ENCODE measurements around the gene CDH6.

CDH6 gene

GRCh38 chr5:31204958-31205357, 11.5 kb downstream of the CDH6 start:
- no peak for DNase-seq (ENCODE audit: low read depth)

- DNase-seq (ENCODE audit: low read depth) = no peak
Observed at GRCh38 chr5:31208043-31208442, 14.6 kb downstream of the CDH6 start.

- no peak for DNase-seq (ENCODE audit: low read depth)
Observed at GRCh38 chr5:31209334-31209733, 15.8 kb downstream of the CDH6 start.

GRCh38 chr5:31211098-31211497, 17.6 kb downstream of the CDH6 start:
- DNase-seq (ENCODE audit: low read depth) = no peak

- DNase-seq (ENCODE audit: low read depth) = no peak
Observed at GRCh38 chr5:31213257-31213656, 19.8 kb downstream of the CDH6 start.

GRCh38 chr5:31213705-31214121, 20.2 kb downstream of the CDH6 start:
- no peak for DNase-seq (ENCODE audit: low read depth)

- DNase-seq (ENCODE audit: low read depth) = no peak
Observed at GRCh38 chr5:31214229-31214628, 20.7 kb downstream of the CDH6 start.

DNA sequence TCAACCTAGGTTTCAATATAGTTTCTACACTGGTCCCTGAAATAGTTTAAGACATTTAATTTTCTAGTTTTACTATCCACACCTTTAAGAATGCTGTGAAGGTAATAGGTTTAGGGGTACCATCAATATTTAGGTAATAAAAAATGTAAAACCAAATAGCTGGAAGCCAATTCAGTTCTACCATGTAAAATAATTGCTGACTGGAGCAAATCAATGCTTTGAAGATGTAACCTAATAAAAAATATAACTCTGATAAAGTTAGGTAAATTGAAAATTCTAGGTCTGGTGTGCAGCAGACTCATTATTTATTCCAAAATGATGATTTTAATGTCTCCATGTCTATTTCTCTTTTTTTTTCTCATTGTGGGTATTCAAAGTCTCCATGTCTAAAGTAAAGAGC, 21.8 kb downstream of the CDH6 start:
- DNase-seq (ENCODE audit: low read depth) = no peak

GRCh38 chr5:31217446-31217845, 24.0 kb downstream of the CDH6 start:
- DNase-seq (ENCODE audit: low read depth) = no peak

DNA sequence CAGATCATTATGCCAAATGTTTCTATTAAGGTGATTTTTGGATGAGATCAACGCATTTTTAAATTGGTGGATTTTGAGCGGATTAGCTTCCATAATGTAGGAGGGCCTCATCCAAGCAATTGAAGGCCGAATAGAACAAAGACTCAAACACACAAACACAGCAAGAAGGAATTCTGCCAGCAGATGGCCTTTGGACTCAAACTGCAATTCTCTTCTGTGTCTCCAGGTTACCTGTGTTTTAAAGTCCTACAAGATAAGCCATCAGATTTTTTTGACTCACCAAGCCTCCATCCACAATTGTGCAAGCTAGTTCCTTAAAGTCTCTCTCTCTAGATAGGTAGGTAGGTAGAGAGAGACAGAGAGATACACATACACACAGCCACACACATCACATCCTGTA, 25.5 kb downstream of the CDH6 start:
- no peak for DNase-seq (ENCODE audit: low read depth)

DNA sequence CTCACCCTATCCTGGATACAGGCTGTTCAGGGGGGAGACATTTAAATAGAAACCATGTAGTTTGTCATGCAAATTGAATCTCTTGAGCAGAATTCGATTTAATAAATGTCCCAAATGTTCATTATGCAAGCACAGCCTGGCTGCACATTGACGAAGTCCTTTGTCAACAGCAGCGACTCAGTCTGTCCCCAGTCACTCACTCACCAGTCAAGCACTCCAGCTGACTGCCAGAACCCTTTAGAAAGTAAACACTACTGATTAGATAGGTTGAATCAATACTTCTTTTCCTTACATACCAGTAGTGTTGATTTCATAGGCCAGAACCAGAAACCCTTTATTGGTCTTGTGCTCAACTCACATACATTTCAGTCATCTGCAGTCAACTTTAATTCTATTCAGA, 27.5 kb downstream of the CDH6 start:
- DNase-seq (ENCODE audit: low read depth) = no peak

DNA sequence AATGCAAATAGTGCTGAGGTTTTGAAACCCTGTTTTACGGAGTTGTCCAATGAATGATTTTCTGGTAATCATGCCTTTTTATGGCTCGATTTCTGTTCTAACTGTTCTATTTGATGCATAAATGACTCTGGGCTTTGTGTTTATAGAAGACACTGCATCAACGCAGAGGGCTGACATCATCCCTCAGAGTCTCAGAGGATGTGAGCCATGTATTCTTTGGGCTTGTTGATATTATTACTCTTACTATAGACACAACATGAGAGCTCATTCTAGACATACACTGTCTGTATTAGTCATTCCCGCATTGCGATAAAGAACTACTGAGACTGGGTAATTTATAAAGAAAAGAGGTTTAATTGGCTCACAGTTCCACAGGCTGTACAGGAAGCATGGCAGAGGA, 31.6 kb downstream of the CDH6 start:
- DNase-seq (ENCODE audit: low read depth) = no peak

GRCh38 chr5:31225613-31226012, 32.1 kb downstream of the CDH6 start:
- DNase-seq (ENCODE audit: low read depth) = no peak

GRCh38 chr5:31226651-31227050, 33.2 kb downstream of the CDH6 start:
- no peak for DNase-seq (ENCODE audit: low read depth)

DNA sequence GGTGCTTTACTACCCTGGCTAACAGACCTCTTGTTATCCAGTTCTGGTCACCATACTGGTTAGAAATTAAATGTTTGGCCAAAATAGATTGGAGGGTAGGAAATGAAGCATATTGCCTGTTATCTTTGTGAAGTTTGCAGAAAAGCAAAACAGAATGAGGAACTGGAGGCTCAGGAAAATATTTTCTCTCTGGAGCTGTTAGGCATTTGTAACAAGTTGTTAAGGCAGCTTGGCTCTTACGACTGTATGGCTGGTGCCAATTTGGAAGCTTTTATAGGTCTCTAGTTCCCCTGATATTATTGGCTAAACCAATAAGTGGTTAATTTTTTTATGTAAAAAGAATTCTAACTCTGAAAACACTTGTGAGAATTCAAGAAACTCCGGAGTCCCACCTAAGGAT, 35.8 kb downstream of the CDH6 start:
- no peak for DNase-seq (ENCODE audit: low read depth)

DNA sequence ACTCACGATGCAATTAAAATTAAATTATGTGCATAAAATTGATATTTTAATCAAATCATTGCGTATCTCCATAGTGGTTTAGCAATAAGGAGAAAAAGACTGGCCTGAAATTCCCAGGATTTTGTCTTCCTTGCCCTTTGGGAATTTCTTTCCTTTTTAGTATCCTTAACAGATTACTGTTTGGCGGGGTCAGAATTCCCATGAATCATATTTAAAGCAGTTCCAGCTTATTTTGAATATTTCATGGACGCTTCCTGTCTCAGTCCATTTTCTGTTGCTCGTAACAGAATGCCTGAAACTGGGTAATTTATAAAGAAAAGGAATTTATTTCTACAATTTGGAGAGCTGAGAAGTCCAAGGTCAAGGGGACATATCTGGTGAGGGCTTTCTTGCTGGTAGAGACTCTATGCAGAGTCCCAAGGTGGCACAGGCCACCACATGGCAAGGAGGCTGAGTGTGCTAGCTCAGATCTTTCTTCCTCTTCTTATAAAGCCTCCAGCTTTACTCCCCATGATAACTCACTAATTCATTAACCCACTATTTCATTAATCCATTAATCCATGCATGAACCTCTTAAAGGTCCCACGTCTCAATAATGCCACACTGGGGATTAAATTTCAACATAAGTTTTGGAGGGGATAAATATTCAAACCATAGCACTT, 37.8 kb downstream of the CDH6 start:
- DNase-seq (ENCODE audit: low read depth) = no peak

DNA sequence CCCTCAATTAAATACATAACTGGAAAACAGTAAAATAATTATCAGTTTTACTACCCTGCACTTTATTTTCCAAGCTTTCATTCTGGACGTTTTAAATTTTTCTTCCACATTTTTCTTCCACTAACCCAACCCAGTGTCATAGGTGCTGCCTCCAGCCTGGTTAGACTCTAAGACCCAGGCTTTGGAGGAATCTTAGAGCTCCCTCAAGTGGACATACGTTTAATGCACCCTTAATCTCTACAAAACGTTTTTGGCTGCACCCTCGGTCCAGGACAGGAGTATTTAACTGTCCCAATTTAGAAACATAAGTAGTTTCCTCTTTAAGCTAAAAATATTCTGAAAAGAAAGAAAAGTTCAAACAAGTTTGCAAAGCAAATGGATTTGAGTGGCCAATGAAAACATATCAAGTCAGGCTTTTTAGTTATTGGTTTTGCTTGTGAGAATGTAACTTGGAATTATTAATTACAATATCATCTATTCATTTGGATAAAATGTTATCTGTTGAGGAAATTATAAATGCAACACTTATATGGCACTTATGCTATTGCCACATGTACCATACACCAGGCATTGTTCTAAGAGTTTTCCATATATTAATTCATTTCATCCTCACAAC, 38.9 kb downstream of the CDH6 start:
- DNase-seq (ENCODE audit: low read depth) = no peak

DNA sequence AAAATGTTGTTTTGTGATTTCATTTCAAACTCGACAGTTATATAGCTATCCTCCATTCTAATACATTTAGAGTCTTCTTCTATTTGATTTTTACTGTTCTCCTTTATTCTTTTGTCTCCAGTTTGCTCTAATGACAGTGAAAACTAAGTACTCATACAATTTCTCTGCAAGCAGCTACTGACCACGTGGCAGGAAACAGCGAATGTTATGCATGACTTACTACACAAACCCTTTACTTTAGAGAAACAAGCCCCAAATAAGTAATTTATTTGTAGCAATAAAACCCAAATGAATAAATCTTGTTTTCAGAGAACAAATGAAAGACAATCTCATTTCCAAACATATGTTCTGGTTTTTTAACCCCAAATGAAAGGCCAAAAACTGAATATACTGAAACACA, 41.9 kb downstream of the CDH6 start:
- DNase-seq (ENCODE audit: low read depth) = no peak

GRCh38 chr5:31236339-31236738, 42.9 kb downstream of the CDH6 start:
- no peak for DNase-seq (ENCODE audit: low read depth)

DNA sequence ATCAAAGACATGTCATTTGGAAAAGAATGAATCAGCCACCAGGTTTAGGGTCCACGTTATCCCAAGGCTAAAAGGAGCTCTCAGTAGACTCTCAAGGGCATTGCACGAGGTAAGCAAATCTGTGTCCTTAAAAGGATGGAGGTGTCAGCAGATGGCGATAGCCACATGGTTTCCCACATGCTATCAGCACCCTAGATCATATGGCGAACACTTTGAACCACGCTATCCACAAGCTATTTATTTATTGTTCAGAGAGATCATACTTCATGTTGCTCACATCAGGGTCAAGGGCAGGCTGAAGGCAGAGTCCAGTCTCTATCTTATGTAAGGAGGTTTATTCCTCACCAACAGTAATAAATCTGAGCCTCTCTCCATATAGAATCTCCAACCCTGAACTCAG, 43.7 kb downstream of the CDH6 start:
- DNase-seq (ENCODE audit: low read depth) = no peak

DNA sequence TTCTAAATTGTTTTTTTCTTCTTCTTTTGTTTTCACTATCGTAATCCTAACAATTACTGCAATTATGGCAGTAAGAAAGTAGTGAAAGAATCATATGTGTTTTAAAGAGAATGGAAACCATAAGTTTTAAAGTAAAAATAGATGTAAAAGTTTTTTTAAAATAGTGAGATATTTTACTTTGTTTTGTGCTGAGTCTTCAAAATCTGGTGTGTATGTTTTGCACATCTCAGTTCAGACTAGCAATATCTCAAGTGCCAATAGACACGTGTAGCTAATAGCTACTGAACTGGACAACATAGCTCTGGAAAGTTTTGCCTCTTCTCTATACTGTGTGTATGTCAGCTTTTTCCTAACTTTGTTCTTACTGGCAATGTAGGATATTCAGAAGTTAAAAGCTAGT, 45.0 kb downstream of the CDH6 start:
- DNase-seq (ENCODE audit: low read depth) = no peak

GRCh38 chr5:31244921-31245320, 51.4 kb downstream of the CDH6 start:
- DNase-seq (ENCODE audit: low read depth) = peak; percentile 71

DNA sequence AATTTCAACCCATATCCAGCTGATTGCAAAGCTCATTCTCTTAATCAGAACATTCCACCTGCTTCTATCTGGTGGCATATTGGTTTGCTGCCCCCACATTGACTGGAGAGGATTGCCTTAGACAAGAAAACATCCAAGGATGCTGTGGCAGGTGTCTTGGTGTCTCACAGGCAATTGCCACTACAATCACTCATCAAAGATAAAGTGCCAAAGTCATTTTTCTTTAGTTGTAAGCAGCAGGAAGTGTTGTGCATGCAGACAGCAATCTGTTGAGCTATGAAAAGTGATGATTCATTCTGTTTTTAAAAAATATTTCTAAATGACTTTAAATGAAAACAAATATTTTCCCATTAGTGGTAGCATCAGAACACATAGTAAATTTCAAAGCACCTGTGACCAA, 53.9 kb downstream of the CDH6 start:
- no peak for DNase-seq (ENCODE audit: low read depth)

- no peak for DNase-seq (ENCODE audit: low read depth)
Observed at GRCh38 chr5:31250201-31250600, 56.7 kb downstream of the CDH6 start.

Measured in CMK (cell line).